Stimulated activated CD8-positive, alpha-beta memory T cell treated with anti-CD3 and anti-CD28 coated beads, Interleukin-15, amount 100 ng/mL, for 4 hours (primary cell): ENCODE results near the gene ZSWIM1.
"Not testable (repeated sequence)": the region's sequence is repeated elsewhere in the genome, so short reads cannot be mapped to it uniquely, and the experiment has no call there.

Experiments
- DNase-seq, 2 donors: peaks; one replicate each; pipeline ENCODE4 v3.0.0-alpha.2; 2020; ENCODE audit warnings: low read depth in 2 of 2

Gene ZSWIM1

GRCh38 chr20:45927071-45927878 is 46.2 kb downstream of the ZSWIM1 start:
- no peak for DNase-seq

GRCh38 chr20:45931680-45932079 is 50.7 kb downstream of the ZSWIM1 start:
- DNase-seq, result not testable (repeated sequence)

- peak; percentile 14 to 21 for DNase-seq
These were observed 52.4 kb downstream of the ZSWIM1 start for GRCh38 chr20:45933266-45934045.

GRCh38 chr20:45934046-45934585 is 53.1 kb downstream of the ZSWIM1 start:
- peak; percentile 23 to 25 for DNase-seq
